ENCODE data around the gene PTCD3. TPM values are rescaled to one million over a fixed set of nuclear protein-coding genes. Genes with fewer than 3 reads are reported as not detected.

The PTCD3 gene
- total RNA-seq, 1 donor from 2014 or later = 79.4 TPM

DNA sequence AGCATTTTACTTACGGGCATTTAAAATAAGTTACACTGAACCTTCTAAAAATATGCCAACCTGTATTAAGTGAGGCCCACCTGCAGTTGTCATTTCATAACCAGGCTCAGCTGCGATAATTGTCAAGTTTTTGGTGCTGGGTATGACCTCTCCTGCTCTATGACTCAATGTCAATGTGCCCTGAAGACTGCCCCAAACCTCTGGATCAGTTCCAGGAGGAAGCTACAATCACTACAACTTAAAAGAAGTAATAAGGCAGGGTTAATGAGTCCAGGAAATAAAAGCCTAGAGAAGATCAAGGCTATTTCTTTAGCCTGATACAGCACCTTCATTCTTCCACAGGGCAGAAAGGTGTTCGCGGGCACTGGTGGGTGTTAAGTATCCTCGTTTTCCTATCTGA lies 23.3 kb upstream of the PTCD3 start:
- TF ChIP-seq, protein P1, sequence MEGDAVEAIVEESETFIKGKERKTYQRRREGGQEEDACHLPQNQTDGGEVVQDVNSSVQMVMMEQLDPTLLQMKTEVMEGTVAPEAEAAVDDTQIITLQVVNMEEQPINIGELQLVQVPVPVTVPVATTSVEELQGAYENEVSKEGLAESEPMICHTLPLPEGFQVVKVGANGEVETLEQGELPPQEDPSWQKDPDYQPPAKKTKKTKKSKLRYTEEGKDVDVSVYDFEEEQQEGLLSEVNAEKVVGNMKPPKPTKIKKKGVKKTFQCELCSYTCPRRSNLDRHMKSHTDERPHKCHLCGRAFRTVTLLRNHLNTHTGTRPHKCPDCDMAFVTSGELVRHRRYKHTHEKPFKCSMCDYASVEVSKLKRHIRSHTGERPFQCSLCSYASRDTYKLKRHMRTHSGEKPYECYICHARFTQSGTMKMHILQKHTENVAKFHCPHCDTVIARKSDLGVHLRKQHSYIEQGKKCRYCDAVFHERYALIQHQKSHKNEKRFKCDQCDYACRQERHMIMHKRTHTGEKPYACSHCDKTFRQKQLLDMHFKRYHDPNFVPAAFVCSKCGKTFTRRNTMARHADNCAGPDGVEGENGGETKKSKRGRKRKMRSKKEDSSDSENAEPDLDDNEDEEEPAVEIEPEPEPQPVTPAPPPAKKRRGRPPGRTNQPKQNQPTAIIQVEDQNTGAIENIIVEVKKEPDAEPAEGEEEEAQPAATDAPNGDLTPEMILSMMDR (IDR thresholded peaks at IDR 0.05) = no peak
- Histone ChIP-seq H3K27ac (no peak overlapping the region), H3K4me3 (no peak overlapping the region), H3K4me1 (peaks cover 21% of the 10 kb centered on the region), H3K36me3 (peaks cover 37% of the 10 kb centered on the region), H3K9me3 (no peaks in the 10 kb centered on the region), H3K27me3 (no peaks in the 10 kb centered on the region)
- DNase-seq = no peak
- intact Hi-C loops (cut with DNase I) = loop anchor here (5.0 kb wide), 1 partner anchor 255 kb away; no protein-coding TSS in a partner anchor
- ATAC-seq = no peak

DNA sequence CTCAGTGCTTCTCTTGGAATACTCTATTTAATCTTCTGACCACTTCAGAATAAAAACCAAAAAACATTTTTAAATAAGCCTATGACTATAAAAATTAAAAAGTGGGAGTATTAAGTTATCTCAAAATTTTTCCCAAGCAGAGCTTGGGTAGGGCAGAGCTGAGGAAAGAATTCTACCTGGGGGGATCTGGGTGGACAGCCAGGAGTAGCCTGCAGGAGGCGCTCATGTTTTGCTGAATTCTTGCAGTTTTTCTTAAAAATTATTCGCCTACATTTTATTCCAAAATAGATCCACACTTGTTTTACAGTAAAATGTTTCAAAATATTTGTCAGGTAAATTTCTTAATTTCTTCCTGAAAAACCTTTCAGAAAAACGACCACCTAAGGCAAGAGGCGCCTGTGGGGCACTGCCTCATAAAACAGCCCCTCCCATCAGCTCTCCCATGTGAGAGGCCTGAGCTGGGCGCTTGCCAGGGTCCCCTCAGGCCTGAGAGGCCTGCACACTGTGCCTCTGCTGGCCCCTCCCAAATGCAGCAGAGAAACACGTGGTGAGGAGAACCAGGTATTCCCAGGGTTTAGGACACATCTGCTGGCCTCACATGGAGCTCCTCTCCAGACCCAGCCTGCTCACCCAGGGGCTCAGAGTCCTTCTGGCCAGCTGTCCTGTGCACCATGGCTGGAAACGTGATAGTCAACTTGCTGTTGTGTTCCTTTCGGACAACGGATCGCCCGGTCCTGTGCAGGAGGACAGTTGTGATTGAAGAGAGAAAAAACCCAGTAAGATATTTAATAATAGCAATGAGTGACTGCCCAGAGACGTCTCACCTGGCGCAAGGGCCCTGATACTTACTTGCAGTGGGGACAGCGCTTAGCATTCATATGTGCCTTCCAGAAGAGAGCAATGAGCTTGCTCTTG lies 17.8 kb upstream of the PTCD3 start:
- H3K27me3 ChIP-seq = no peaks in the 10 kb centered on the region
- DNase-seq = no peak
- H3K4me1 ChIP-seq = no peaks in the 10 kb centered on the region
- H3K4me3 ChIP-seq = no peak overlapping the region
- H3K27ac ChIP-seq = no peak overlapping the region
- intact Hi-C loops (cut with DNase I) = no loop called here
- no peaks in the 10 kb centered on the region for H3K9me3 ChIP-seq
- H3K36me3 ChIP-seq = peaks cover 66% of the 10 kb centered on the region
- TF ChIP-seq, protein P1 (IDR thresholded peaks at IDR 0.05) = peak; percentile 33
- no peak for ATAC-seq

DNA sequence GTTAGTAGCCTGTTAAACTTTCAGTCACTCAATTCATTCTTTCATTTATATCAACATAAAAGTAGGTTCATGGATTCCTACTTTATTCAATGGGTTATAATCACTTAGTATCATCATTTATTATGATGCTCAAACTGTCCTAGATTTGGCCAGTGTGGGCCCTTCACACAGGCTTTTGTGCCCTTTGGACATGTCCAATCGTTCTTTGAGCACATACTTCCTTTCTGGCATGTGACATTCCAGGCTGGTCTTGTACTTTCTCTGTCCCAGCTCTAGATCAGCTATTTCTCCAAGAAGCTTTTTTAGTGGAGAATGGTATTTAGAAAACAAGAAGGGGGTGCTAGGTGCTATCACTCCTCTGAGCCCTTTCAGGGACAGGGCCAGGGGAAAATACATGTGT lies 11.8 kb upstream of the PTCD3 start:
- TF ChIP-seq, protein P1 (IDR thresholded peaks at IDR 0.05) = no peak
- Histone ChIP-seq H3K9me3 (no peaks in the 10 kb centered on the region), H3K27ac (no peak overlapping the region), H3K4me3 (no peak overlapping the region), H3K4me1 (no peaks in the 10 kb centered on the region), H3K27me3 (no peaks in the 10 kb centered on the region), H3K36me3 (peaks cover 73% of the 10 kb centered on the region)
- no peak for ATAC-seq
- no peak for DNase-seq
- intact Hi-C loops (cut with DNase I) = no loop called here

DNA sequence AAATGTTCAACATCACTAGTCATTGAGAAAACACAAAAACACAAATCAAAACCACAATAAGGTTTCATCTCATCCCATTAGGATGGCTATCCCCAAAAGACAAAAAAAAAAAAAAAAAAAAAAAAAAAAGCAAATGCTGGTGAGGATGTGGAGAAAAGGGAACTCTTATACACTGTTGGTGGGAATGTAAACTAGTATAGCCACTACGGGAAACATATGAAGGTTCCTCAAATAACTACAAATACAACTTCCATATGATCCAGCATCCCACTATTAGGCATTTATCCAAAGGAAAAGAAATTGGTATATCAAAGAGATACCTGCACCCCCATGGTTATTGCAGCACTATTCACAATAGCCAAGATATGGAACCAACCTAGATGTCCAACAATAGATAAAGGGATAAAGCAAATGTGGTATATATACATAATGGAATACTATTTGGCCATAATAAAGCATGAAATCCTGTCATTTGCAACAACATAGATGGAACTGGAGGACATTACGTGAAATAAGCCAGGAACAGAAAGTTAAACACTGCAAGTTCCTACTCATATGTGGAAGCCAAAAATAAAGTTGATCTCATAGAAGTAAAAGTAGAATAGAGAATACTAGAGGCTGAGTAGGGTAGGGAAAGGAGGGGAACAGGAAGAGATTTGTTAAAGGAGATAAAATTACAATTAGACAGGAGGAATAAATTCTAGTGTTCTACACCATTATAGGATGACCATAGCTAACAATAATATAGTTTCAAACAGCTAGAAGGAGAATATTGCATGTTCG lies 8.7 kb upstream of the PTCD3 start:
- H3K4me3 ChIP-seq = no peak overlapping the region
- no peak overlapping the region for H3K27ac ChIP-seq
- H3K27me3 ChIP-seq = no peaks in the 10 kb centered on the region
- TF ChIP-seq, protein P1 (IDR thresholded peaks at IDR 0.05) = no peak
- ATAC-seq (no peak), DNase-seq (no peak)
- no peaks in the 10 kb centered on the region for H3K4me1 ChIP-seq
- peaks cover 70% of the 10 kb centered on the region for H3K36me3 ChIP-seq
- H3K9me3 ChIP-seq = no peaks in the 10 kb centered on the region
- intact Hi-C loops (cut with DNase I) = no loop called here

DNA sequence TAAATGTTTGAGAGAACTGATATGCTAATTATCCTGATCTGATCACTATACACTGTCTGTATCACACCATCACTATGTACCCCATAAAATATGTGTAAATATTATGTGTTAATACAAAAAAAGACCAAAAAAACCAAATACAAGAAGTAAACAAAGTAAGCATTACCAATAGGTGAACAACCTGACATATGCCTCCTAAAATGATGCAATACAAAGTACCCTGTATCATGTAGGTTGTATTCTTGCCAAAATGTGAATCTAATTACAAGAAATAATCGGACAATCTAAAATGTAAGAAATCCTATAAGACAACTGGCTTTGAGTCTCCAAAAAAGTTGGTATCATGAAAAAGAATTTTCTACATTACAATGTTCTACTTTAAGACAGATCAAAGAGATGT lies 8.1 kb upstream of the PTCD3 start:
- TF ChIP-seq, protein P1 (IDR thresholded peaks at IDR 0.05) = no peak

More for the DNA sequence above, 8.1 kb upstream of the PTCD3 start:
- H3K4me1 ChIP-seq = no peaks in the 10 kb centered on the region
- ATAC-seq (no peak), DNase-seq (no peak)
- no peaks in the 10 kb centered on the region for H3K9me3 ChIP-seq
- no peaks in the 10 kb centered on the region for H3K27me3 ChIP-seq
- no peak overlapping the region for H3K27ac ChIP-seq
- intact Hi-C loops (cut with DNase I) = no loop called here
- peaks cover 64% of the 10 kb centered on the region for H3K36me3 ChIP-seq
- no peak overlapping the region for H3K4me3 ChIP-seq

Data from upper lobe of right lung (tissue), 1 donor.